ENCODE measurements around the gene ACOX1. TPM values are rescaled to one million over a fixed set of nuclear protein-coding genes. Genes with fewer than 3 reads are reported as not detected.

Gene ACOX1
- polyA plus RNA-seq, 1 of the 3 experiments (the other 2 are of a cell fraction), result 21.5 TPM

- no peak for TF ChIP-seq REST (IDR thresholded peaks at IDR 0.05; ENCODE audit: low read depth, low read length)
- no peak for TF ChIP-seq RCOR1 (IDR thresholded peaks at IDR 0.05; ENCODE audit: low read length)
- TF ChIP-seq PBX3 (IDR thresholded peaks at IDR 0.05), result no peak
- TF ChIP-seq CHD2 (IDR thresholded peaks at IDR 0.05; ENCODE audit: low read length, partially characterized antibody), result no peak
- TF ChIP-seq FOSL2 (IDR thresholded peaks at IDR 0.05; ENCODE audit: borderline replicate concordance, low read depth), result no peak
- TF ChIP-seq FOXM1 (IDR thresholded peaks at IDR 0.05; ENCODE audit: low read depth), result no peak
- no peak for TF ChIP-seq SMC3 (IDR thresholded peaks at IDR 0.05; ENCODE audit: low read depth, low read length)
- no peak for TF ChIP-seq SIN3A (IDR thresholded peaks at IDR 0.05; ENCODE audit: borderline replicate concordance, low read depth, low read length)
Measured at GRCh38 chr17:75893305-75894048, 85.5 kb downstream of the ACOX1 start (continued).

- peaks cover 28% of the 10 kb centered on the region for H3F3A ChIP-seq (replicated peaks; ENCODE audit: insufficient read depth)
- H3K9ac ChIP-seq, result no peak overlapping the region
- H3K27ac ChIP-seq (ENCODE audit: low read depth in 2 of 2, low read length in 1 of 2), result no peak overlapping the region
- CTCF ChIA-PET, result interaction anchor here (0.9 to 16.0 kb wide), 6 partner anchors 12 to 113 kb away, joined by 3 to 214 read pairs (median 16); partner anchors contain the start of genes MRPL38 and TRIM47
- no peaks in the 10 kb centered on the region for H3K9me3 ChIP-seq
- H3K79me2 ChIP-seq (ENCODE audit: insufficient read depth), result peaks cover 32% of the 10 kb centered on the region
- no peak overlapping the region for H3K4me2 ChIP-seq
- H3K27me3 ChIP-seq (ENCODE audit: insufficient read depth), result no peaks in the 10 kb centered on the region
- H3K36me3 ChIP-seq (replicated peaks in 1 of 2; ENCODE audit: control insufficient read depth in 1 of 2, insufficient read depth in 2 of 2, low read length in 1 of 2), result peaks cover 0 to 18% of the 10 kb centered on the region in 2 experiments
- POLR2A ChIA-PET, result interaction anchor here (1.0 to 1.5 kb wide), 3 partner anchors 13 to 49 kb away, joined by 3 to 4 read pairs (median 3); no protein-coding TSS in a partner anchor
- 95% methylated on average over 11 of the region's 16 CpGs for WGBS (ENCODE audit: low lambda C conversion rate)
- H3K9me2 ChIP-seq, result no peaks in the 10 kb centered on the region
- no peak for DNase-seq
- H3K4me1 ChIP-seq (ENCODE audit: control insufficient read depth in 1 of 2, insufficient read depth in 2 of 2, low read depth in 1 of 2, low read length in 1 of 2), result peaks cover 9 to 13% of the 10 kb centered on the region in 2 experiments; a peak in 3 of 4 replicates
- H4K20me1 ChIP-seq (ENCODE audit: insufficient read depth), result no peaks in the 10 kb centered on the region
- no peak overlapping the region for H3K4me3 ChIP-seq (ENCODE audit: low read depth in 2 of 2, low read length in 1 of 2)
- H2AFZ ChIP-seq (ENCODE audit: low read depth), result no peak overlapping the region
- no peak for TF ChIP-seq SIN3A (IDR thresholded peaks at IDR 0.05; ENCODE audit: borderline replicate concordance, low read depth, low read length)
- no peak for TF ChIP-seq EP300 (IDR thresholded peaks at IDR 0.05; ENCODE audit: borderline replicate concordance in 1 of 2, low read depth in 1 of 2, low read length in 1 of 2)
- no peak for TF ChIP-seq FOSL2 (IDR thresholded peaks at IDR 0.05; ENCODE audit: borderline replicate concordance, low read depth)
- no peak for TF ChIP-seq ELF1 (IDR thresholded peaks at IDR 0.05)
- TF ChIP-seq USF2 (IDR thresholded peaks at IDR 0.05; ENCODE audit: borderline replicate concordance, low read depth, low read length), result no peak
- TF ChIP-seq TAF1 (IDR thresholded peaks at IDR 0.05; ENCODE audit: borderline replicate concordance, low read depth, low read length), result no peak
- no peak for TF ChIP-seq RAD21 (IDR thresholded peaks at IDR 0.05; ENCODE audit: low read length)
- TF ChIP-seq CTCF (IDR thresholded peaks at IDR 0.05), result no peak
- TF ChIP-seq POLR2AphosphoS5 (IDR thresholded peaks at IDR 0.05; ENCODE audit: low read depth, low read length), result no peak
- no peak for TF ChIP-seq RFX5 (IDR thresholded peaks at IDR 0.05; ENCODE audit: low read length)
- no peak for TF ChIP-seq FOXM1 (IDR thresholded peaks at IDR 0.05; ENCODE audit: low read depth)
- no peak for TF ChIP-seq NRF1 (IDR thresholded peaks at IDR 0.05; ENCODE audit: low read depth, low read length)
- TF ChIP-seq MAX (IDR thresholded peaks at IDR 0.05; ENCODE audit: low read depth), result no peak
- no peak for TF ChIP-seq FOXJ3 (CRISPR knock-in tag; IDR thresholded peaks at IDR 0.05)
- no peak for TF ChIP-seq PBX3 (IDR thresholded peaks at IDR 0.05)
- TF ChIP-seq TEAD4 (IDR thresholded peaks at IDR 0.05; ENCODE audit: borderline replicate concordance, insufficient read depth), result no peak
Measured at GRCh38 chr17:75892556-75893224, 86.3 kb downstream of the ACOX1 start.

All from SK-N-SH (cell line).